Left ventricle myocardium inferior (tissue), 1 donor: ENCODE data around the gene GAS6. TPM values are rescaled to one million over a fixed set of nuclear protein-coding genes. Genes with fewer than 3 reads are reported as not detected.

Experiments
- DNase-seq: peaks from one replicate; pipeline ENCODE4 v3.0.0-alpha.2; 2020
- H3K27ac ChIP-seq: fragments of 200-600 bp; replicated peaks from 2 replicates; pipeline ENCODE4 v1.8.0; 2021
- H3K27me3 ChIP-seq: fragments of 200-600 bp; 2 replicates; pipeline ENCODE4 v1.8.0; 2021; ENCODE audit warnings: low read depth
- H3K36me3 ChIP-seq: fragments of 200-600 bp; 2 replicates; pipeline ENCODE4 v1.8.0; 2021
- H3K4me1 ChIP-seq: fragments of 200-600 bp; 2 replicates; pipeline ENCODE4 v1.8.0; 2021
- H3K4me3 ChIP-seq: fragments of 200-600 bp; 2 replicates; pipeline ENCODE4 v1.8.0; 2021; ENCODE audit warnings: mild to moderate bottlenecking, moderate library complexity
- H3K9me3 ChIP-seq: fragments of 200-600 bp; replicated peaks from 2 replicates; pipeline ENCODE4 v1.8.0; 2021
- CTCF ChIP-seq: fragments of 200-600 bp; IDR thresholded peaks from 2 replicates; pipeline ENCODE4 v1.8.0; 2021; ENCODE audit warnings: antibody characterized with exemption, mild to moderate bottlenecking, borderline replicate concordance
- intact Hi-C: fragments of 100-400 bp; cut with micrococcal nuclease; formaldehyde crosslinking; loops from one replicate; pipeline ENCODE4 v1.11.0; 2022
- total RNA-seq: library from RNA; stranded (reverse); fragmentation: NEBNext Ultra II Directional; extraction: Animal tissue kit (Norgen Biotek cat#: 25700); gene quantifications from one replicate; pipeline ENCODE4 v1.2.1, GENCODE V29; 2021
- donor health status: DM: no; HTN: yes; CAD: no; lungs with severe emphysema.

The GAS6 gene
- total RNA-seq, 1 donor from 2014 or later = 186 TPM

GRCh38 chr13:113883314-113883811 lies 19.5 kb upstream of the GAS6 start:
- TF ChIP-seq CTCF = no peak
- no peaks in the 10 kb centered on the region for H3K36me3 ChIP-seq
- DNase-seq = no peak
- intact Hi-C loops = no loop called here
- no peaks in the 10 kb centered on the region for H3K27me3 ChIP-seq
- H3K9me3 ChIP-seq = no peaks in the 10 kb centered on the region
- H3K4me1 ChIP-seq = peaks cover 72% of the 10 kb centered on the region
- H3K27ac ChIP-seq = peak overlapping the region; percentile 95
- H3K4me3 ChIP-seq = peak overlapping the region; percentile 42

- Histone ChIP-seq H3K27ac (peak overlapping the region; percentile 95), H3K9me3 (no peaks in the 10 kb centered on the region), H3K4me3 (peak overlapping the region; percentile 42), H3K27me3 (no peaks in the 10 kb centered on the region), H3K4me1 (peaks cover 66% of the 10 kb centered on the region), H3K36me3 (no peaks in the 10 kb centered on the region)
- DNase-seq = no peak
- no peak for TF ChIP-seq CTCF
- intact Hi-C loops = no loop called here
Observed at GRCh38 chr13:113882716-113883115, 18.8 kb upstream of the GAS6 start.

- no peaks in the 10 kb centered on the region for H3K9me3 ChIP-seq
- peak overlapping the region; percentile 95 for H3K27ac ChIP-seq
- H3K4me1 ChIP-seq = peaks cover 61% of the 10 kb centered on the region
- no peaks in the 10 kb centered on the region for H3K36me3 ChIP-seq
- TF ChIP-seq CTCF = no peak
- intact Hi-C loops = no loop called here
- DNase-seq = peak; percentile 80
- H3K27me3 ChIP-seq = no peaks in the 10 kb centered on the region
- peak overlapping the region; percentile 42 for H3K4me3 ChIP-seq
Observed at GRCh38 chr13:113882267-113882630, 18.4 kb upstream of the GAS6 start.

GRCh38 chr13:113881614-113882266 lies 17.9 kb upstream of the GAS6 start:
- intact Hi-C loops = no loop called here
- Histone ChIP-seq H3K27ac (peak overlapping the region; percentile 95), H3K4me1 (peaks cover 60% of the 10 kb centered on the region), H3K9me3 (no peaks in the 10 kb centered on the region), H3K27me3 (no peaks in the 10 kb centered on the region), H3K4me3 (peak overlapping the region; percentile 15), H3K36me3 (no peaks in the 10 kb centered on the region)
- TF ChIP-seq CTCF = no peak
- DNase-seq = no peak

- H3K9me3 ChIP-seq = no peaks in the 10 kb centered on the region
- H3K4me1 ChIP-seq = peaks cover 60% of the 10 kb centered on the region
- intact Hi-C loops = no loop called here
- no peak overlapping the region for H3K4me3 ChIP-seq
- peak overlapping the region; percentile 95 for H3K27ac ChIP-seq
- TF ChIP-seq CTCF = no peak
- no peaks in the 10 kb centered on the region for H3K36me3 ChIP-seq
- no peaks in the 10 kb centered on the region for H3K27me3 ChIP-seq
- no peak for DNase-seq
Observed at GRCh38 chr13:113880651-113881611, 17.1 kb upstream of the GAS6 start.
